T-helper 2 cell treated with Interferon-gamma antibody and Interleukin-4, amounts not matched to agents 100 ng/mL and 5 ng/mL, for 36 hours (primary cell): ENCODE measurements around the gene BAIAP2. TPM values are rescaled to one million over a fixed set of nuclear protein-coding genes. Genes with fewer than 3 reads are reported as not detected.

ENCODE experiments used
- intact Hi-C: fragments of 100-400 bp; cut with micrococcal nuclease; formaldehyde crosslinking; loops from one replicate; pipeline ENCODE4 v1.15.1; 2023
- total RNA-seq: library from RNA; stranded (reverse); gene quantifications from 2 replicates; pipeline ENCODE4 v1.2.3, GENCODE V29; 2022

The BAIAP2 gene
- total RNA-seq, 1 donor from 2014 or later = 5.5 TPM

DNA sequence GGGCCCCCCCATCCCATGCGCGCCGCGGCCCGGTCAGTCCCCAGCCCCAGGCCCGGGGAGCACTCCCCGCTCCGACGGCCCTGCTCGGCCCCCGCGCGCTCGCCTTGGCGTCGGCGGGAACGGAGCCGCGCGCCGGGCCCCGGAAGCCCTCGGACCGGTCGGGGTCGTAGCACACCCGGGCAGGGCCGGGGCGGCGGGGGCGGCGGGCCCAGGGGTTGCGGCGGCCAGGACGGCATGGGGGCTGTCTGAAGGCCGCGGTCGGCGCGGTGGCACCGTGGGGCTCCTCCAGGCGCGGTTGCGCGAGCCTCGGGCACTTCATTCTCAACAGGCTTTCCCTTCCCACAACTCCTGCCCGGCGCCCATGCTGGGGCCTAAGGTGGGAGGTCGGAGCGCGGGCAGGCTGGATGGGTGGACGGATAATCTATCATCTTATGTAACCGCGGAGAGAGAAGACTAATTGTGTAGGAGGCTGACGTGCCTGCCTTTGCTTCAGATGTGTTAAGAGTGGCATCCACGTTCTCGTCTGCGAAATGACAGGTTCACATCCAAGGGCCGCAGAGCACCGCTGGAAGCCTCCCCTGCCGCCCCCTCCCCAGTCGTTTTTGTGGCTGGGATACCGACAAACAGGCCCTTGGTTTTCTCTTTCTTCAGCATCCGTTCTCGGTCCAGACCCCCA is 708 bp downstream of the BAIAP2 start:
- intact Hi-C loops = loop anchor here (1.0 kb wide), 1 partner anchor 66 kb away; no protein-coding TSS in a partner anchor

DNA sequence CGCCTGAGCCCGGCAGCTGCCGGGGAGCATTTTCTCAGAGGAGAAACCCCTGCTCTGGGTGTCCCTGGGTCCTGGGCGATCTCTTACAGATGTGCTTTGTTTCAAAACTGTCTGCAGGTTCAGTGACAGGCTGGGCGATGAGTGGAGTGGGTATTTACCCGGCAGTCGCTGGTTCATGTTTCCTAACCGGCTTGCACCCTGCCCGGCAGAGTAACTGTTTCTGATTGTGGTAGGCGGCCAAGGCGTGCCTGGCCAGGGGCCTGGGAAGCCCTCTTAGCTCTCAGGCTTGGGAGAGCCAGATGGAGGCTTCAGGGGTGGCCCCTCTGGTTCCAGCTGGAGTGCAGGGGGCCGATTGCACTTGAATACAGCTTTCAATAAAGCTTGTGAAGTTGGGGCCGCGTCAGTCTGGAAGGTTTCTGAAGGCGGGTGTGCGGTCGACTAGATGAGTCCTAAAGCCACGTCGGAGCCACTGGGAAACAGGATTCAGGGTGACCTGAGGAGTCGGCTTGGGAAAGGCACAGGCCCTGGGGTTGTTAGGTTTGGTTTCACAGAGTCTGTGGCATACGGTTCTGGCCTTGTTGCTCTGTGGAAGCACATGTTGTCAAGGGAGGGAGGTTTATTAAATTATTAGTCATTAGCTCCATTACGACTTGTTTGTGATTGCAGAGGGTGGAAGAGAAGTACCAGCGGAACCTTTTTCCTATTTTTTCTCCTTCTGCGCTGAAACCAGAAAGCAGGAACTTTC is 1.4 kb downstream of the BAIAP2 start:
- intact Hi-C loops = no loop called here

DNA sequence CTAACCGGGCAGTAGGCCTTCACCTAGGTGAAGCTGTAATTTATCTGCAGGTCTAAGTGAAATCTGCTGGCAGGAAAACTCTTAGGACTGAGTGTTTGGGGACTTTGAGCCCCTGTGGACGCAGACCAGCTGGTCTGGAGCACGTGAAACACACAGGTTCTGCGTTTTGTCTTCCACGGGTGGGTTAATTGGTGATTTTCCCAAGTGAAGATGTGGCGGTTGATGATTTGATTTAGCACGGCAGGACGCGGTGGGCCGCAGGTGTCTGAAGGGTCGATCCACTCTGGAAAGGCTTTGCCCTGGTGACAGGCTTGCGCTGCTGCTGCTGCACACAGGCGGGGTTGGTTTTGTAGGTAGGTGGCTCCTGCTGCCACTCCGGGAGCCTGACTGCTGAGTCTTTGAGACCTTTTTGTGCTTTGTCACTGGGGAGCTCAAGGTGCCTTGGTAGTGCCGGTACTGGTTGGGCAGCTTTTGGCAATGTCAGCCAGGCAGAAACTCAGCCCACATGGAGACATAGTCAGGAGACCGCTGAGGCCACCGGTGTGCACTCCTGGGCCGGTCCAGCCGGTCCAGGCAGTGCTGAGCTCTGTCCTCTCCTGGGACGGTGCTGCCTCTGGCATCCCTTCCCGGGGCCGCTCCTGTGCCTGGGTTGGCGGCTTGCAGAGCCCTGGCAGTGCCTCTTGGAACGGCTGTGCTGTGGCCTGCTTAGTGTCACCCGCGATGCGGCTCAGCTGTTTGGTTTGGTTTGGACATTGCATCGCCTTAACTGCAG is 2.3 kb downstream of the BAIAP2 start:
- intact Hi-C loops = no loop called here

DNA sequence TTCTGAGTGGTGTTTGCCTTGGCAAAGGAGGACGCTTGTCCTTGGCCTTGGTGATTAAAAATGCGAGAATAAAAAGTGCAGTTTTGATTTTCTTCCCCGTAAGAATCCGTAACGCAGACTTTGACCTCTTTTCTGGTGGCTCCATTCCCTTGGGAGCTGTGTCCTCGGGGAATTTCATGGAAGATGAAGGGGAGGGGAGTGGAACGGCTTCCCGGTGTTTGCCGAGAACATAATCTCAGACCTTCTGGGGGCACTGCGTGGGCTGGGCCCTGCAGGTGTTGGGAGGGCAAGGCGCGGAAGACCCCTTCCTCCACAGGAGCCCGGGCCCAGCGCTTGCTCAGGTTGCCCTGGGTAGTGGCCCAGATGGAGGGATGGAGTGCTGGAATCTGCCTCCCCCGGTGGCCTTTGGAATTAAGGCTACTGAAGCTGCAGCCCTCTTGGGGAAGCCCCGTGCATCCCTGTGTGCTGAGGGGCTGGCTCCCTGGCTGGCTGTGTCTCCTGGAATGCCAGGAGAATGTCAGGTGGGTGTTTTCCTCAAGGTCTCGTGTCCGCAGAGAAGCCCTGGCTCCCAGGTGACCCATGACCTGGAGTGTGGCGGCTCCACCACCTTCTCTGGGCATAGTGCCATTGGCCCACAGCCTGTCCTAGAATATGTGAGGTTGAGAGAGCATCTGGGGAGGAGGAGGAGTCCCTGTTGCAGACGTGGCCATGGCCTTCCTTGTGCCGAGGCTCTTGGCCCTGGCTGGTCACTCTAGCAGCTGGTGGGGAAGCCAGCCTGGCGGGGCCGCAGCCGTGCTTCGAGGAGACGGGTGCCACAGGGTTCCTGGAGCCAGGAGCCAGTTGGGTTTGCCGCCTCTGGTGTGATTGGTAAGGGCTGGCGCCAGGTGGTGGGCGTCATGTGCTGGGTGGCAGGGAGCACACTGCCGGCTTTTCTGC is 3.1 kb downstream of the BAIAP2 start:
- intact Hi-C loops = no loop called here

DNA sequence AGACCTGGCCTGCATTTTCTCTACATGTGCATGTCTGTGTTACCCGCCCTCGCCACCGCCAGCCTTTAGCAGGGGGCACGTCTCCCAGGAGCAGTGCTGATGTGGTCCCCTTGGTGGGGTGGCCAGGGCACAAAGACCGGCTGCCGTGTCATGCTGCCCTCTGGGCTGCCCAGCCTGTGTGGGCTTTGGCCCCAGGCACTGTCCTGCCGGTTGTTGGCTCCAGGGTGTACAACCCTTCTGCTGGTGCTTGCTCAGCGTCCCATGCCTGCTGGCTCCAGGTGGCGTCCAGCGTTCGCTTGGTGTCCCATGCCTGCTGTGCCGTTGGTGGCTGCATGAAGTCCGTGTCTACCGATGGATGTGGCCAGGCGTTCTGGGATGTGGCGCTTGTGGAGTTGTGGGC is 4.1 kb downstream of the BAIAP2 start:
- intact Hi-C loops = no loop called here

DNA sequence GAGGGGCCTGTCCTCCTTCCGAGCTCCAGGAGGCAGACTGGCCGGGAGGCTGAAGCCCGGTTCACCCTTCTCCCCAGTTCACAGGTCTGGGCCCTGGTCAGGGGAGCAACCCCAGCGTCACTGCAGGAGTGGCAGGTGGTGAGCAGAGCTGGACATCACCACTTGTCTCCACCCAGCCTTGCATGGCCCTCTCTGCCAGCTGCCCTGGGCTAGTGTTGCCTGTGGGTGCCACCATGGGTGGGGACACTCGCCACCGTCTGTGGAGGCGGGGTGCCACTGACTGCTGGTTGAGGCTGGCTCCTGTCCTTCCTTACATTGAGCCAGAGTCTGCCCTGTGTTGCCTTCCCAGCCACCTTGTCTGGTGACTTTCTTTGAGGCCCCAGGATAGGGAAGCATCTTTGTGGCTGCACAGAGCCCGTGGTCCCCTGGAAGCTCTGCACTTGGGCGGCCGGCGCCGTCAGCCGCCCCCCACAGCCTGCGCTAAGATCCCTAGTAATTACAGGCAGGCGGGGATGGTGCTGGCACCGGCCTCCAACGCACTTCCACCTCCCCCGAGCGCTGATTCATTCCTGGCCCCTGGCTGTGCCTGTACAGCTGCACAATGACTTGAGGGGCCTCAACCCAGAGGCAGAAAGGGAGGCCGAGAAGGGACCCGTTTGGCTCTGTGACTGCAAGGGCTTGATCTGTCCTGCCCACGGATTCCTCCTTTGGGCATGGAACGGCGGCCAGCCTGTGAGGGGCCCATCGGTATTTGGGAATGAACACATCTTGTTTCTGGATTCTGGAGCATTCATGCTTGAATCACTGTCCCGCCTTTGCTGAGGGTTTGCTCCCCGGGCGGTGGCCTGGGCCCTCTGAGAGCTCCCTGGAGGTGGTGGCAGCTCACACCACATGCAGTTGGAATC is 5.2 kb downstream of the BAIAP2 start:
- intact Hi-C loops = no loop called here

DNA sequence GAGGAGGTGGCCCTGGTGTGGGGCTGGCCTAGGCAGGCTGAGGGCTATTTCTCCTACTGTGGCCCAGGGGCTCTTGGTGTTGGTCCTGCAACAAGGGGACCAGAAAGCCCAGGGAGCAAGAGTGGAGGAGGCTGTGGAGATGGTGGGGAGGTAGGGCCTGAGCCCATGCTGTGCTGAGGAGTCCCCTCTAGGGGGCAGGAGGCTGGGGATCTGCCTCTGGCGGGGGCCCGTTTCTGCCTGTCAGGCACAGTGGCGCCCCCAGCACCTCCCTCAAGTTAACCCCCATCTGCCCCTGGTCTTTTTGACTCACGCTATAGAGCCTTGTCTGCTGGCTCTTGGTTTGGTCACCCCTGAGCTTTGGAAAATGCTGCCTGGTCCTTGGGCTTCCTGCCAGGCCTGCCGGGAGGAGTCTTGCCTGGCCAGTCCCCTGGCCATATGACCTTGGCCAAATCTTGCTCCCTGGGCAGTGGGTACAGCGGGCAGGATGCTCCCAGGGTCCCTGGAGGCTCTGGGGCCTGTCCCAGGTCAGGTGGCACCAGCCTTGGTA is 5.9 kb downstream of the BAIAP2 start:
- intact Hi-C loops = no loop called here

DNA sequence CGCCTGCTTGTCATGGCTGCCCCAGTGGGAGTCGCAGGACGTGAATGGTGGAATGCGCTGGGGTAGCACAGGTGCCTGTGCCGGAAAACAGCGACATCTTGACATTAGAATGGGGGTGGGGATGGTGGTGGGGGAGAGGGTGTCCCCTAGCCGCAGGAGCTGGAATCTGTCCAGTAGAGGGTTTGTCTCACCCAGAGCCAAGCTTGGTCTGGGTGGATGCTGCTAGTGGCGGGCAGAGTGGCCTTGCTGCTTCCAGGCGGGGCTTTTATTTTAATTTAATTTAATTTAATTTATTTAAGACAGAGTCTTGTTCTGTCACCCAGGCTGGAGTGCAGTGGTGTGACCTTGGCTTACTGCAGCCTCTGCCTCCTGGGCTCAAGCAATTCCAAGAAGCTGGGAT is 7.7 kb downstream of the BAIAP2 start:
- intact Hi-C loops = no loop called here

DNA sequence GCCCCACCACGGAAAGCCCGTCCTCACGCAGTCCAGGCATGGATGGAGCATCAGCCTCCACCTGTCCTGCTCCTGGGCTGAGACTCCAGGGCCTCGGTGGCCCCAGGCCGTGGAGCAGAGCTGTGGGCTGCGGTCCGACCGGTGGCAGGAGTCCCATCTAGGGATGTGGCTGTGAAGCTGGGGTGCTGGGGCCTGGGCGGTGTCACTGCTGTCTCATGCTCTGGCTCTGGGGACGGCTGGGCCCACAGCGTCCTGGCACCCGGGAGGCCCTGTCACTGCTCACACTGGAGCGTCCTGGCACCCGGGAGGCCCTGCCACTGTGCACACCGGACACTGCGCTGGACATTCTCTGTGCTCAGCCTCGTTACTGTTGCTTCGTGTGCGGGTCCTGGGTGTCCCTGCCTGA is 8.4 kb downstream of the BAIAP2 start:
- intact Hi-C loops = no loop called here

DNA sequence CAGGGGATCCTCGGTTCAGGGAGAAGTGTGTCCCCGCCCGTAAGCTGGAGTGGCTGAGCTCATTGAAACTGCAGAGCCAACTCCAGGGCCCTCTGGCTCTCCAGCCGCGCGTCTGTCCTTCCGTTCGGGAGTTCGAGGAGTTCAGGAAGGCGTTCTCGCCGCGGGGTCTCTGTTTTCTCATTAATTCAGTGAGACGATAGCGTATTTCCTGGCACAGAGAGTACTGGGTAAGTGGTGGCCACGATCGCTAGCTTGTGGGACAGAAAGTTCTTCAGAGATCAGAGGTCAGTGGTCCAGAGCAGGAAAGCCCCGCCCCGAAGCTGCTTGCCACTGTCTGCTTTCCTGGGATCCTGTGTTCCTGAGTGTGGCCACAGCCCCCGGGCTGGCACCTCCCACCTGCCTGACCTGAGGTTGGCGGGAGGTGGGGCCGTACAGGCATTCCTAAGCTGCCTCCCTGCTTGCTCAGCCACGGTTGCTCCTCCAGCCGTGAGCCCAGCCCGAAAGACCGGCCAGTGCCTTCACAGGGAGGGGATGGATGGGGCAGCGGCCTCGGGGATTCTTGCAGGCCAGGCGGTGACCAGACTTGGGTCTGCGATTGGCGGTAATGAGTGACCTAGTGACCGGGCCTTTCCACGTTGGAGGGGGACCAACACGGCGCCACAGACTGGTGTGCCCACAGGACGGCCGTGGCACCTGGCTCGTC is 8.9 kb downstream of the BAIAP2 start:
- intact Hi-C loops = no loop called here

DNA sequence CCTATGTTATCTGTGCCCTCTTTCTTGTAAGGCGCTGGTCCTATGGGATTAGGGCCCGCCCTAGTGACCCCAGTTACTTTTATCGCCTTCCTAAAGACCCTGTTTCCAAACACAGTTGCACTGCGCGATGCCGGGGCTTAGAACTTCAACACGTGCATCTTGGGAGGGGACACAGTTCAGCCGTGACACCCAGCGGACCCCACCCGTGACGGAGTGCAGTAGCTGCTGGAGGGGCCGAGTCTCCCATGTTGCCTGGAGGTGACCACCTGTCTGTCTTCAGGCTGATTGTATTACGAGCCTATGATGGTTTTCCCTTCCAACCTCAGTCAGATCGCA is 9.4 kb downstream of the BAIAP2 start:
- intact Hi-C loops = no loop called here

DNA sequence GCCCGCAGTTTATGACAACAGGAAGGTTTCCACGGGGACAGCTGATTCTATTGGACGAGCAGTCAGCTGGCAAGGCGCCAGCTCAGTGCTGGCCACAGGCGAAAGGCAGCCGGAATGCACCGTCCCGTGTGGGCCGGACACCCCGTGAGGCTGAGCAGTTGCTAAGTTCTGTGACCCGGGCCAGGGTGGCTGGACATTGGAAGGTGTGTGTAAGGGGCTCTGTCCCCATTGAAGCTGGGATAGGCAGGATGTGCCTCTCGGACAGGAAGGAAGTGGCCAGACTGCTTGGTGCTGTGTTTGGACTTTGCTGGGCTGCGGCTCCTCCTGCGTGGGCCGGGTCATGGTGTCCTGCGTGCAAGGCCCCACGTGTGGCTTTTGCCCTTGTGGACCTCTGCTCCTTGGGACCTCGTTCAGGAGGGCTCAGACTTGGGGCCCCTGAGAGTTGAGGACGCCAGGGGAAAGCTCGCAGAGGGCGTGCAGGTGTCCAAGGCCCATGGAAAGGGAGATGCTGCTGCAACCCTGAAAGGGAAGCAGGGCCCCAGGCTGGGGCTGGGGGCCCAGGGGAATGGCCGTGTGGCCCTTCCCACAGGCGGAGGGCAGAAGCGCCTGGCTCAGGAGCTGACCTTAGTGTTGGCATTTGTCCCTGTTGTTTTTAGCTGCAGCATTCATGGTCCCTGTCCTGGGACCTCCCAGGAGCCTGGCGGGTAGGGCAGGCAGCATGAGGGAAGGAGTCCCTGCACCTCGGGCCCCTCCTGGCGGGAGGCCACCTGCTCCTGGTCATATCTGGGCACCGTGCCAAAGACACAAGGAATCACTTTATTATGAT is 10.0 kb downstream of the BAIAP2 start:
- intact Hi-C loops = no loop called here

DNA sequence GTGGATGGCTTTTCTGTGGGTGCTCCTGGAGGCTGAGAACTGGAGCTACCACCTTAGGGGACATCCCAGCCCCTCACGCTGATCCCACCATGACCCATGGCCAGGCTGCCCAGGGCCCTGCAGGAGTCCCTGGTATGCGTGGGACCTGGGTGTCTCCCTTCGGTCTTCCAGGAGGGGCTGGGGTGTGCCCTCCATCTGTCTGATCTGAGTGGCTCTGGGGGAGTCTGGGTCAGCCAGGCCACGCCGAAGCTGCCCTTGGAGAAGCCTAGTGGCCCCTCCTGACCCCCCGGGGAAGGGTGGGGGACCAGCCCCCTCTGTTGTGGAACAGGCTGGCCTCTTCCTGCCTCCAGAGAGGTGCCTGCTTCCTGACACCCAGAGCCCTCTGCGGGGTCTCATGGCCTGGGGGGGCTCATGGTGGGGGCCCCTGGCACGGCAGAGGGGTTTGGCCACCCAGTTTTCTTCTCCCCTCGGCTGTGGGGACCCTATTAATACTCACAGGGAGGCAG is 10.7 kb downstream of the BAIAP2 start:
- intact Hi-C loops = no loop called here

DNA sequence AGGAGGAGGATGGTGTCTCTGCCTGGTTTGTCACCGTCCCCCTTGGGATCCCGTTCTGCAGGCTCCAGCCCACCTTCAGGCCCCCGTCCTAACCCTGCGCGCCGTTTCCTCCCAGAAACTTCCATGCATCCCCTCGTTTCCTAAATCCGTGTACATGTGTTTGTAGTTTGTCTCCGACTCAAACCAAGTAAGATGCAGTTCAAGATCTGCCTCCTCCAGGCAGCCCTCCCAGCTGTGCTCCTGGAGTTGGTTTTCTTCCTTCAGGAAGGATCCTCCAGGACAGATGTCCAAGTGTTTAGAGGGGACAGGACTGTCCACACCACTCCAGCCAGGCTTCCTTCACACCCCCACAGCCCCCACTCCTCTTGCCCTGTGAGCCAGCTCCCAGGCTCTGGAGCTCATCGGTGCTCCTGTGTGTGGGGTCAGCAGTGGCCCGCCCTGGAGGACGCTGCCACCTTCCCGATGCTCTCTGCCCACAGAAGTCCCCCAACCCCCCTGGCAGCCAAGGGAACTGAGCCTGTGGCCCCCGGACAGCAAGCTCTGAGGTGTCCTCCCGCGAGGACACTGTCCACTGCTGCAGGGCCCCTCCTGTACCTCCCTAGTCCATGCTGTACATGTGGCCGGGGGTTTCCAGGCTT is 11.3 kb downstream of the BAIAP2 start:
- intact Hi-C loops = no loop called here

DNA sequence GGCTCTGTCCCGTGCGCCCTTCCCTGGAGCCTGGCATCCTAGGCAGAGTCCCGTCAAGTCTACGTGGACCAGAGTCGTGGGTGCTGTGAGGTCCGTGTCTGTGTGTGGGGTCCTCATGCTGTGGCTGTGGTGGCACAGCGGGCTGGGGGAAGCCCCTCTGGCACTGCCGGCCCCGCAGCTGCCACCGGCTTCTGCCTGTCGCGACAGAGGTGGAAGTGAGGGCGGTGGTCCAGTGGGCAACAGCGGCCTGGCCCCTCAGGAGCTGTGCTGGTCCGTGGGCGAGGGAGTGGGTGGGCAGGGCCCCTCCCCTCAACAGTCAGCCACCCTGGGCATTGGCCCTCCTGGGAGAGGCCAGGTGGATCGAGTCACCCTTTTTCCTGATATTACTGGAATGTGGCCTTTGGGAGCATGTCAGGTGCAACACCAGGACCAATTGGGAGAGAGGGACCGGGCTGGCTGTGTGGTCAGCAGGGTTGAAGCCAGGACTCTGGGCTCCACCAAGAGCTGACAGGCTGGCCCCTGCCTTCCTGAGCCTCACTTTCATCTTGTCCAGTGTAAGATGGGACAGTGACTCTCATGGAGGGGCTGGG is 11.9 kb downstream of the BAIAP2 start:
- intact Hi-C loops = no loop called here

DNA sequence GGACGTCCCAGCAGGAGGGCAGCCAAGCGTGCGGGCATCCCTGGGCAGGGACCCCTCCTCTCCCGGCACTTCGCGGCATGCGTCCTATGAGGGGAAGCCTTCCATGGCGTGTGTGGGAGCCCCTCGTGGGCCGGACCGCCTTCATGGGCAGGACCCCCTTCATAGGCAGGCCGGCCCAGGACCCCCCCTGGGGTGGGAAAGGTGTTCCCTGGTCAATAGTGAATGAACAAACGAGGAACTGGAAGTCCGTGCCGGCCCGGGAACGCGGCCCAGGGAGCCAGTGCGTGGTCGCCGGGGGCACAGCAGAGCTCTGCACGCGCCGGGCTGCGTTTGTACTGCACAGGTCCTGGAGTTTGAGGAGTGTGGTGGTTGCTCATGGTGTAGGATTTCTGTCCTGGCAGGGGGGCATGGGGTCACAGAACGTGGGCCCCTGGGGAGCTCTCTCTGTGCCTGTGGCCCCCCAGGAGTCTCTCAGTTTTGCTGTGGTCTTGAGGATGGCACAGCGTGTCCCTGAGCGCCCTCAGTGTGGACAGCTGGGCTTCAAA is 13.9 kb downstream of the BAIAP2 start:
- intact Hi-C loops = no loop called here

DNA sequence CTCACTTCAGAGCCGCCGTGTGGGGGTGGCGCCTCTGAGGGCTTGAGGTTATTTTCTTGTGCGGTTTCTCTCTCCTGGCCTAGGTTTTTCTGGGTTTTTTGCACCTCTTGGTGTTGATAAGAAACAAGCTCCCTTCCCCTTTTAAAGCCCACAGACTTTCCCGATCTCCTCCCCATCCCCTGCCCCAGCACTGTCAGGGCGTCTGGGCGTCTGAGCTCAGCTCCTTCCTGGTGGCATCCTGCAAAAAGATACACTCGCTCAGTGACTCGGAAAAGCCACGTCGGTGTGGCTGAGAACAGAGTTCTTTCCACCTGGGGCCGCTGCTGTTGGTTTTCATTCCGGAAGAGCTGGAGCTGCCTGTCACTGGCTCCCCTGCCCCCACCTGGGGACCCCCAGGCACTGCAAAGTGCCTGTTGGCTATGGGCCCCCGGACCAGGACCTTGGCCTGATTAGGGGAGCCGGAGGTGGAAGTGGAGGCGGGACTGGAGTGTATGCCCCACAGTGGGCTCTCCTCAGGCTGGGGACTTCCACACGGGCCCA is 14.5 kb downstream of the BAIAP2 start:
- intact Hi-C loops = no loop called here
